DND-41 (cell line): ENCODE results near the gene ARL8A.

Experiments used
- CTCF ChIP-seq: IDR thresholded peaks from 2 replicates; pipeline ENCODE4 v1.5.1; 2012; ENCODE audit warnings: borderline replicate concordance, low read length, moderate library complexity, mild to moderate bottlenecking; ENCODE audit not compliant: poor library complexity, severe bottlenecking; ENCODE audit errors: extremely low read depth
- EZH2 ChIP-seq: IDR thresholded peaks from 3 replicates; pipeline ENCODE4 v1.6.1; 2012; ENCODE audit warnings: borderline replicate concordance, low read depth, mild to moderate bottlenecking, moderate library complexity, low read length, inconsistent platforms; ENCODE audit not compliant: severe bottlenecking

GRCh38 chr1:202131956-202132821, 12.3 kb downstream of the ARL8A start:
- TF ChIP-seq EZH2 (no peak), CTCF (no peak)
